GM12874 (cell line): ENCODE data around the gene PHYKPL.

Source experiments
- TF ChIP-seq, protein P1 (sequence below): IDR thresholded peaks from 2 replicates; pipeline ENCODE4 v1.5.1; 2011; ENCODE audit warnings: low read depth, mild to moderate bottlenecking, control low read depth, low read length, moderate library complexity; ENCODE audit not compliant: insufficient read depth

The PHYKPL gene

GRCh38 chr5:178223828-178224335, 8.7 kb downstream of the PHYKPL start:
- TF ChIP-seq, protein P1, sequence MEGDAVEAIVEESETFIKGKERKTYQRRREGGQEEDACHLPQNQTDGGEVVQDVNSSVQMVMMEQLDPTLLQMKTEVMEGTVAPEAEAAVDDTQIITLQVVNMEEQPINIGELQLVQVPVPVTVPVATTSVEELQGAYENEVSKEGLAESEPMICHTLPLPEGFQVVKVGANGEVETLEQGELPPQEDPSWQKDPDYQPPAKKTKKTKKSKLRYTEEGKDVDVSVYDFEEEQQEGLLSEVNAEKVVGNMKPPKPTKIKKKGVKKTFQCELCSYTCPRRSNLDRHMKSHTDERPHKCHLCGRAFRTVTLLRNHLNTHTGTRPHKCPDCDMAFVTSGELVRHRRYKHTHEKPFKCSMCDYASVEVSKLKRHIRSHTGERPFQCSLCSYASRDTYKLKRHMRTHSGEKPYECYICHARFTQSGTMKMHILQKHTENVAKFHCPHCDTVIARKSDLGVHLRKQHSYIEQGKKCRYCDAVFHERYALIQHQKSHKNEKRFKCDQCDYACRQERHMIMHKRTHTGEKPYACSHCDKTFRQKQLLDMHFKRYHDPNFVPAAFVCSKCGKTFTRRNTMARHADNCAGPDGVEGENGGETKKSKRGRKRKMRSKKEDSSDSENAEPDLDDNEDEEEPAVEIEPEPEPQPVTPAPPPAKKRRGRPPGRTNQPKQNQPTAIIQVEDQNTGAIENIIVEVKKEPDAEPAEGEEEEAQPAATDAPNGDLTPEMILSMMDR = no peak

DNA sequence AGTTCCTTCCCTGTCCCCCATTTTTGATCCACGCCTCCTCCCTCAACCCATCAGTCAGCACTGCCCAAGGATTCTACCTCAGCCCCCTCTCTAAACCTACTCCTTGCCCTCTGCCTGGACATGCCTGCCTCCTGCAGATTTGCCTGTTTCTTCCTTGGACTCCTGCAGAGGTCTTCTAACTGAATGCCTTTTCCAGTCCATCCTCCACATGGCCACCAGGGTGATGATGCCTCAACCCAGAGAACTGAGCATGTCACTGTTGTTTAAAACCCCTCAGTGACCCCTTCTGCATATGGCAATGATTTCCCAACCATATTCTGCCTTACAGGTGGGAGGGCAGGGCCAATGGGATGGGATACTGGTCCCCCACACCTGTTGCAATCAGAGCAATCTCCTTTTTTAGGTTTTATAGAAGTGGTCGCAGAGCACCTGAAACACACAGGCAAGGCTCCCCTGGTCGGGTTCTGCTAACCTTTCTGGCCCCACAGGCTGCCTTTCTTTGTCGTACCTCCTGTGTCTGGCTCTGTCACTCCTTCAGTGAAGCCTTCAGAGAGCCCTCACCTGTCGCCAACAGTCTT, 9.3 kb downstream of the PHYKPL start:
- TF ChIP-seq, protein P1 = 0 out of 2 replicates have a peak, but pooled peaks have one; percentile 0

- TF ChIP-seq, protein P1 = no peak
Measured at GRCh38 chr5:178222292-178222691, 10.3 kb downstream of the PHYKPL start.

DNA sequence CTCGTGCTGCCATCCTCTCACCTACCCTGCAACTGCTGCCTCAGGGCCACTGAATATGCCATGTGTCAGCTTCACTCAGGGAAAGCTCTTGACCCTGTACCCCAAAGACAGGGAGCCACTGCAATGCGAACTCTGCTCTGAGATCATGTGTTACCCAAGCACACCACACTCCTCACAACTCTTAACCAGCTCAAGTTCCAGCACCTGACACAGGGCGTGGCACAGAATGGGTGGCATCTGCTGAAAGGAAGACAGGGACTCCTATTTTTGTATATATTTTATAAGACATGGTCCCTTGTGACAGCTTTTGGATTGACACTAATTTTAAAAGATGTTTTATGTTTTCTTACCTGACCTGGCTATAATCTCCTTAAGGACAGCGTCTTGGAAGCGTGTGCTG, 10.7 kb downstream of the PHYKPL start:
- TF ChIP-seq, protein P1 = no peak

GRCh38 chr5:178221282-178221681, 11.3 kb downstream of the PHYKPL start:
- TF ChIP-seq, protein P1 = no peak

DNA sequence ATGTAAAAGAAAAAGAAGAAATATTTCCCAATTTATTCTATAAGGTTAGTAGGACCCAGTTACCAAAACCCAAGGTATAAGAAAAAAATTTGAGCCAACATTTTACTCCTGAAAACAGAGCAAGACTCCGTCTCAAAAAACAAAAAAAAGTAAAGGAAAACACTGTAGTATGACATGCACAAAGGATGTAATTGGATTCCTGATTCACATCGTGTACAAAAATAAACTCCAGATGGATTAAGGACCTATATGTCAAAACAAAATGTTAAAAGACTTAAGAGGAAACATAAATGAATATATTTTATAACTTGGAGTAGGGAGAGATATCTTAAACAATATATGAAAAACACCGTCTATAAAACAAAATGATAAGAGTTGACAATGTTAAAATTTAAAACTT, 13.8 kb downstream of the PHYKPL start:
- TF ChIP-seq, protein P1 = no peak

DNA sequence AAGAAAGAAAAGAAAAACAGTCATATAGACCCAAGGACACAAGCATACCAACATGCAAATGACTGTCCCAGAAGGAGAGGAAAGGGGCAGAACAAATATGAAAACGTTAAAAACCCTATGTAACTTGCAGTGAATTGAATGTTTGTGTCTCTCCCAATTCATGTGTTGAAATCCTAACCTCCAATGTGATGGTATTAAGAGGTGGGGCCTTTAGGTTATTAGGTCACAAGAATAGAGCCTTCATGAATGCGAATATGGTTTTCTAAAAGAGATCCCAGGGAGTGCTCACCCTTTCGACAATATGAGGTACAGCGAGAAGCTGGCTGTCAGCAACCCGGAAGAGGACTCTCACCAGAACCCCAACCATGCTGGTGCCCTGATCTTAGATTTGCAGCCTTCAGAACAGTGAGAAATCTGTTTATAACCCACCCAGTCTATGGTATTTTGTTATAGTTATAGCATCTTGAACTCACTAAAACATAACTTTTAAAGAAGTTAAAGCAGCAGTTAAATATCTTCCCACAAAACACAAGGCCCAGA, 14.3 kb downstream of the PHYKPL start:
- TF ChIP-seq, protein P1 = no peak
